Left ventricle myocardium inferior (tissue), 1 donor: ENCODE data around the gene NT5DC1. TPM values are rescaled to one million over a fixed set of nuclear protein-coding genes. Genes with fewer than 3 reads are reported as not detected.

ENCODE experiments used
- DNase-seq: peaks from one replicate; pipeline ENCODE4 v3.0.0-alpha.2; 2020
- H3K27ac ChIP-seq: fragments of 200-600 bp; replicated peaks from 2 replicates; pipeline ENCODE4 v1.8.0; 2021
- H3K27me3 ChIP-seq: fragments of 200-600 bp; 2 replicates; pipeline ENCODE4 v1.8.0; 2021; ENCODE audit warnings: low read depth
- H3K36me3 ChIP-seq: fragments of 200-600 bp; 2 replicates; pipeline ENCODE4 v1.8.0; 2021
- H3K4me1 ChIP-seq: fragments of 200-600 bp; 2 replicates; pipeline ENCODE4 v1.8.0; 2021
- H3K4me3 ChIP-seq: fragments of 200-600 bp; 2 replicates; pipeline ENCODE4 v1.8.0; 2021; ENCODE audit warnings: mild to moderate bottlenecking, moderate library complexity
- H3K9me3 ChIP-seq: fragments of 200-600 bp; replicated peaks from 2 replicates; pipeline ENCODE4 v1.8.0; 2021
- intact Hi-C: fragments of 100-400 bp; cut with micrococcal nuclease; formaldehyde crosslinking; loops from one replicate; pipeline ENCODE4 v1.11.0; 2022
- long read RNA-seq: library from polyadenylated mRNA; unstranded; transcript quantifications from one replicate; pipeline ENCODE4 v2.0.0, GENCODE V29; 2021
- total RNA-seq: library from RNA; stranded (reverse); fragmentation: NEBNext Ultra II Directional; extraction: Animal tissue kit (Norgen Biotek cat#: 25700); gene quantifications from one replicate; pipeline ENCODE4 v1.2.1, GENCODE V29; 2021
- TF ChIP-seq, protein P1 (sequence below): fragments of 200-600 bp; IDR thresholded peaks from 2 replicates; pipeline ENCODE4 v1.8.0; 2021; ENCODE audit warnings: antibody characterized with exemption, mild to moderate bottlenecking, borderline replicate concordance
- donor health status: DM: no; HTN: yes; CAD: no; lungs with severe emphysema.

Gene NT5DC1
- 64.3 TPM for total RNA-seq
- long read RNA-seq, full-length matches to known transcripts: 92 of 99 reads
- long read RNA-seq, partial matches to known transcripts: 1 of 99 reads
- long read RNA-seq, other reads (novel, unspliced or antisense): 6 of 99 reads

DNA sequence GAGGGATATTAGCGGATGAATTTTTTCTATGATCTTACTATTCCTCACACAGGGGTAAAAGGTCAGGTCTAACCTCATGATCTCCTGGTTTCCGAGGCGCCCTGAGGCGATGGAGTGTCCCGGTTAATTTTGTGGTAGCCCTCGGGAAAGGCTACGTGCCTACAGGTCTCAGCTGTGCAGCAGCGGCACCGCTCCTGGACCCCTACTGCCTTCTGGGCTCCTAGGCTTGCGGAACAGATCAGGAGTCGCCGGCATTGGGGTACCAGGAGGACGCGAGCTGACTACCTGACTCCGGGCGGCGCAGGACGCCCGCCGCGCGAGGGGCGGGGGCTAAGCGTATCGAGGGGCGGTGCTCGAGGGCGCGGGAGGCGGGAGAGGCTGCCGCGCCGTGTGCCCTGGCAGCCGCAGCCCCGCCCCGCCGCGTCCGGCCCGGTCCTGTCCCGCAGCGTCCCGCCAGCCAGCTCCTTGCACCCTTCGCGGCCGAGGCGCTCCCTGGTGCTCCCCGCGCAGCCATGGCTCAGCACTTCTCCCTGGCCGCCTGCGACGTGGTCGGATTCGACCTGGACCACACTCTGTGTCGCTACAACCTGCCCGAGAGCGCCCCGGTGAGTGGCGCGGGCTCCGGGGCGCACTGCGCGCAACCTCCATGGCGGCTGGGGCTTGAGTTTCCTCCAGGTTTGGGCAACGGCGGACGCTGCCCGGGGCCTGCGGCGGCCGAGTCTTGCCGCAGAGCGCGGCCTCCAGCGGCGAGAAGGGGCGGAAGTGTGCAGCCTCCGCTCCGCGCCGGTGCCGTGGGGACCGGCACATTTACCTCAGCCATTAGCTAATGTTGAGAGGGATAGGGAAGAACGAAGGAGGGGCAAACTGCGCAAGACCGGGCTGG is at the start of gene NT5DC1:
TSS of gene NT5DC1 (plus strand) at position 435 of the 883 bp plus-strand sequence. CDS start at position 513, 78 bp downstream.
- Histone ChIP-seq H3K27me3 (no peaks in the 10 kb centered on the region), H3K4me1 (peaks cover 55% of the 10 kb centered on the region), H3K27ac (peak within 1 kb of the TSS; percentile 95), H3K36me3 (peaks cover 9% of the 10 kb centered on the region), H3K9me3 (peaks cover 11% of the 10 kb centered on the region), H3K4me3 (peak within 1 kb of the TSS; percentile 73)
- peak; percentile 86 for DNase-seq
- TF ChIP-seq, protein P1, sequence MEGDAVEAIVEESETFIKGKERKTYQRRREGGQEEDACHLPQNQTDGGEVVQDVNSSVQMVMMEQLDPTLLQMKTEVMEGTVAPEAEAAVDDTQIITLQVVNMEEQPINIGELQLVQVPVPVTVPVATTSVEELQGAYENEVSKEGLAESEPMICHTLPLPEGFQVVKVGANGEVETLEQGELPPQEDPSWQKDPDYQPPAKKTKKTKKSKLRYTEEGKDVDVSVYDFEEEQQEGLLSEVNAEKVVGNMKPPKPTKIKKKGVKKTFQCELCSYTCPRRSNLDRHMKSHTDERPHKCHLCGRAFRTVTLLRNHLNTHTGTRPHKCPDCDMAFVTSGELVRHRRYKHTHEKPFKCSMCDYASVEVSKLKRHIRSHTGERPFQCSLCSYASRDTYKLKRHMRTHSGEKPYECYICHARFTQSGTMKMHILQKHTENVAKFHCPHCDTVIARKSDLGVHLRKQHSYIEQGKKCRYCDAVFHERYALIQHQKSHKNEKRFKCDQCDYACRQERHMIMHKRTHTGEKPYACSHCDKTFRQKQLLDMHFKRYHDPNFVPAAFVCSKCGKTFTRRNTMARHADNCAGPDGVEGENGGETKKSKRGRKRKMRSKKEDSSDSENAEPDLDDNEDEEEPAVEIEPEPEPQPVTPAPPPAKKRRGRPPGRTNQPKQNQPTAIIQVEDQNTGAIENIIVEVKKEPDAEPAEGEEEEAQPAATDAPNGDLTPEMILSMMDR: peak; percentile 51
- intact Hi-C loops: no loop called here

DNA sequence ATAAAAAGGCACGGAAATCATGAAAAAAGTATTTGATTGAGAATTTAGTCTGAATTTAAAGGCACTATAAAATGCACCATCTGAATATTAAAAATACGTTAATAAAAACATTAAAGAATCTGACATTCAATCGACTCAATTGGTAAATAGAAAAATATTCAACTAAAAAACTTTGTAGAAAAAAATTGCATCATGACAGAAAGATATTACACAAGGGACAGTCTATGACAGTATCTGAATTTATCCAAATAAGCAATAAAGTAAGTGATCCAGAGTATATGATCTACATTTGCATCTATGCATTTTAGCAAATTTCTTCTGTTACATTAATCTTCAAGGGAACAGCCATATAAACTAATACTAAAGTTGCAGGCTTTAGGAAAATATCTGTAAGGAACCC is 49.4 kb upstream of the NT5DC1 start:
- Histone ChIP-seq H3K27ac (no peak overlapping the region), H3K4me3 (no peak overlapping the region), H3K36me3 (no peaks in the 10 kb centered on the region), H3K9me3 (peaks cover 4% of the 10 kb centered on the region), H3K4me1 (peaks cover 5% of the 10 kb centered on the region), H3K27me3 (no peaks in the 10 kb centered on the region)
- TF ChIP-seq, protein P1: no peak
- no peak for DNase-seq
- intact Hi-C loops: no loop called here

DNA sequence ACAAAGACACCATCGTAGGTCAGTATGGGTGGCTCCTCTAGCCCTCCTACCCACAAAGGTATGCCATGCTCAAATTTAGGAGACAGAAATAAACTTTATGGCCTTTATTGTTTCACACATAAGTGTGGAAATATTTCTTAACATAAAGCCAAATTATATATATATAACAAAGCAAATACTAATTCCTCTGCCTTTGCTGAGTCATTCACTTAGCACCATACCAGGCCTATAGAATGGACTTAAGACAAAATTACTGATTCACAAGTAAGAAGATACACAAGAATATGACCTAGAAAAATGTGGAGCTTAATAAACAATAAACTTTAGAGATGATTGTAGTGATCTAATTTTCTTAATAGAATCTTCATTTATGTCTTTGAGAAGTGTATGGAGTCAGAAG is 45.1 kb upstream of the NT5DC1 start:
- TF ChIP-seq, protein P1: no peak
- H3K27ac ChIP-seq: no peak overlapping the region
- no peaks in the 10 kb centered on the region for H3K36me3 ChIP-seq
- H3K9me3 ChIP-seq: no peaks in the 10 kb centered on the region
- H3K27me3 ChIP-seq: no peaks in the 10 kb centered on the region
- no peak for DNase-seq
- peaks cover 7% of the 10 kb centered on the region for H3K4me1 ChIP-seq
- H3K4me3 ChIP-seq: no peak overlapping the region
- intact Hi-C loops: no loop called here

DNA sequence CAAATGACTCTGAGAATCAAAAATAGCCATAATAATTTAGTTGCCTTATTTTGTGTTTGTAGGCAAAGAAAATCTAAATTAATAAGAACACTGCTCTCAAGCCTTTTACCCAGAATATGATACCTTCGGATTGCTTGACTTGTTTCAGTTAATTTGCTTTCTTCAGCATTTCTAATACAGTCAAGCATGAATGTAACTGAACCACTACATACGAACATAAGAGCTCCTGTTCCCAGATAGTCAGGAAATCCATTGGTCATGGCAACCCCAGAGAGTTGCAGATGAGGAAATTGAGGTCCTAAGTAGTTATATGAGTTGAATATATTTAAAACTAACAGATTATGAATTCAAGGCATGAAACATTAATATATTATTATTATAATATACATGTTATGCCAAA is 42.9 kb upstream of the NT5DC1 start:
- Histone ChIP-seq H3K9me3 (no peaks in the 10 kb centered on the region), H3K27ac (no peak overlapping the region), H3K27me3 (no peaks in the 10 kb centered on the region), H3K4me3 (no peak overlapping the region), H3K4me1 (peaks cover 22% of the 10 kb centered on the region), H3K36me3 (no peaks in the 10 kb centered on the region)
- TF ChIP-seq, protein P1: no peak
- no peak for DNase-seq
- intact Hi-C loops: no loop called here

DNA sequence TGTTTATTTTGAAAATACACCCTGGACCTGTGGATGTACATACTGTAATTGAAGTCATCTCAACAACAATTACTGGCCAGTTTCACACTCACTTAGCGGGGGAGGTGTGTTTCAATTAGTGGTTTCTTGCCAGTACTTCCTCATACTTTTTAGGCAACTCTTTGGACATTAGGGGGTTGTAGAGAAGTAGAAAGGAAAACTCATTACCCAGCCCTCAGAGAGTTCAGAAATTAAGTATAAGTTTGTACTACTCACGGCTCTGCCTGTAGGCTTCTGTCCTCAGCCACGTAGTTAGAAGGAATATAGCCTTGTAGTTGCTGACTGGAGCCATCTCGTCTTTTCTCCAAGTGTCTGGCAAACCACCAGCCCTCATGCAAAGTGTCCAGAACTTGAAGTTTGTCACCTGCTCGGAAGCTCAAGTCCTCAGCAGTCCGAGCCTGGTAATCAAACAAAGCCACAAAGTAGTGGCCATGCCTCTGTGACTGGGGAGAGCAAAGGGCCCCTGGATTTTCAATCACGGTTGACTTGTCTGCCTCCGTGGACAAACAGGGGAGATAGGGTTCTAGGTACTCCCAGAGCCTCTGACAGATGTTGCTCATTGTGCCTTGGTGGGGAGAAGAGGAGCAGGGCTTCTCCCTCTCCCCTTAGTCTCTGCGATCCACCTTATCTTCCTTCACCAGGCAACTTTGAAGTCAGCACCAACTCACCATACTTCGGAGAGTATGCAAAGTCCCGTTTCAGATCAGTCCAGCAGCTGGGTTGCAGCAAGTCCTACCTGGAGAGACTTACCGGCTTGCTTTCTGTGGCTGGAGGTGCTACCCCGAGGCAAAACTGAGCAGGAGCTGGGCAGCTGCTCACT is 40.7 kb upstream of the NT5DC1 start:
- no peaks in the 10 kb centered on the region for H3K9me3 ChIP-seq
- no peaks in the 10 kb centered on the region for H3K36me3 ChIP-seq
- no peak for DNase-seq
- peaks cover 32% of the 10 kb centered on the region for H3K4me1 ChIP-seq
- no peaks in the 10 kb centered on the region for H3K27me3 ChIP-seq
- intact Hi-C loops: no loop called here
- TF ChIP-seq, protein P1: no peak
- peak overlapping the region; percentile 59 for H3K4me3 ChIP-seq
- peak overlapping the region; percentile 67 for H3K27ac ChIP-seq
